Measurements from ENCODE around the gene MTOR. TPM values are rescaled to one million over a fixed set of nuclear protein-coding genes. Genes with fewer than 3 reads are reported as not detected.

The MTOR gene
- polyA plus RNA-seq, 1 of the 3 experiments (the other 2 are of a cell fraction): 20.9 TPM

DNA sequence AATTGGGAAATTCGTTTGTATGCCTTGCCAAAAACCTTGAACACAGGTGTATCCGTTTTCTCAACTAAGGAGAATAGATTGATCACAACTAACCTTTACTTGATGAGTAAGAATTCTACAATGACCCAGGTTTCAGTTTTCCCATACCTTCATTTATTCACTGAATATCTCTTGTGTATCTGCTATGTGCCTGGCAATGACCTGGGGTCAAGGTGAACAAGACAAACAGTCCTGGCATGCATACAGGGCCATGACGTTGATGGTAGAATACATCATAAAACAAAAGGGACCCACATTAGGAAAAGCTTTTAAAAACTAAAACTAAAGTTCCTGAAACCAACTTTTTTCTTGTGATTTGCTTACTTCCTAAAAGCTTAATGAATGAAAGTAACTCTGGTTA, 130.5 kb downstream of the MTOR start:
- ChIA-PET CTCF (interaction anchor here (0.7 to 3.5 kb wide), 12 partner anchors 12 to 95 kb away, joined by 3 to 19 read pairs (median 6); partner anchors contain the start of gene EXOSC10), POLR2A (no interaction called here)
- Histone ChIP-seq H2AFZ (ENCODE audit: low read depth) (no peak overlapping the region), H3K9ac (no peak overlapping the region), H3K9me2 (no peaks in the 10 kb centered on the region), H3K79me2 (ENCODE audit: insufficient read depth) (no peaks in the 10 kb centered on the region), H3K27me3 (ENCODE audit: insufficient read depth) (no peaks in the 10 kb centered on the region), H3K4me1 (ENCODE audit: control insufficient read depth in 1 of 2, insufficient read depth in 2 of 2, low read depth in 1 of 2, low read length in 1 of 2) (peaks cover 11 to 32% of the 10 kb centered on the region in 2 experiments), H3K4me2 (no peak overlapping the region), H3K36me3 (replicated peaks in 1 of 2; ENCODE audit: control insufficient read depth in 1 of 2, insufficient read depth in 2 of 2, low read length in 1 of 2) (peaks cover 57 to 68% of the 10 kb centered on the region in 2 experiments), H3K4me3 (ENCODE audit: low read depth in 2 of 2, low read length in 1 of 2) (no peak overlapping the region), H3F3A (replicated peaks; ENCODE audit: insufficient read depth) (peaks cover 11% of the 10 kb centered on the region), H3K27ac (ENCODE audit: low read depth in 2 of 2, low read length in 1 of 2) (peak overlapping the region in 1 of 2 experiments; percentile 88; a peak in 2 of 4 replicates), H3K9me3 (no peaks in the 10 kb centered on the region), H4K20me1 (ENCODE audit: insufficient read depth) (peaks cover 5% of the 10 kb centered on the region; the same call in 1 of the 2 replicates)
- 86% methylated on average over 3 of the region's 3 CpGs for WGBS (ENCODE audit: low lambda C conversion rate)
- no peak for DNase-seq
- TF ChIP-seq TEAD4 (IDR thresholded peaks at IDR 0.05; ENCODE audit: borderline replicate concordance, insufficient read depth): no peak
- TF ChIP-seq MXI1 (IDR thresholded peaks at IDR 0.05; ENCODE audit: low read depth, low read length): no peak
- TF ChIP-seq POLR2AphosphoS5 (IDR thresholded peaks at IDR 0.05; ENCODE audit: low read depth, low read length): no peak

DNA sequence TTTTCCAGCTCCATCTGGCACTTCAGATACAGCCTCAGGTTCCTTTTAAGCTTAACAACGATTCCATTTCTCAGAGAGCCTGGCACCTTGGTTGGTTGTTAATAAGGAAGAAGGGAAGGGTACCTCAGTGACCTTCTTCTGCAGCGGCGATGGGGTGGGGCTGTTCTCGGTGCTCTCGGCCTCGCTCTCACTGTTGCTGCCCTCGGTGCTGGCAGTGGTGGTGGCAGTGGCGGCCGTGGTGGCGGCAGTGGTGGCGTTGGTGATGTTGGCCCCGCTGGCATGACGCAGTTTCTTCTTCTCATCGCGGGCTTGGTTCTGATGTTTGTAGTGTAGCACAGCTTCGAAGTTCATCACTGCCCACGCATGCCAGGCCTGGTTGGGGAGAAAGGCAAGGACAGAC, 131.9 kb downstream of the MTOR start:
- ChIA-PET CTCF (interaction anchor here (1.1 kb wide), 1 partner anchor 23 kb away, joined by 3 read pairs; no protein-coding TSS in a partner anchor), POLR2A (no interaction called here)
- Histone ChIP-seq H2AFZ (ENCODE audit: low read depth) (no peak overlapping the region), H3K27ac (ENCODE audit: low read depth in 2 of 2, low read length in 1 of 2) (no peak overlapping the region), H3K36me3 (replicated peaks in 1 of 2; ENCODE audit: control insufficient read depth in 1 of 2, insufficient read depth in 2 of 2, low read length in 1 of 2) (peaks cover 45 to 76% of the 10 kb centered on the region in 2 experiments), H3K9me3 (no peaks in the 10 kb centered on the region), H4K20me1 (ENCODE audit: insufficient read depth) (peaks cover 5% of the 10 kb centered on the region; the same call in 1 of the 2 replicates), H3K27me3 (ENCODE audit: insufficient read depth) (no peaks in the 10 kb centered on the region), H3K4me1 (ENCODE audit: control insufficient read depth in 1 of 2, insufficient read depth in 2 of 2, low read depth in 1 of 2, low read length in 1 of 2) (peaks cover 11 to 32% of the 10 kb centered on the region in 2 experiments), H3F3A (replicated peaks; ENCODE audit: insufficient read depth) (peaks cover 11% of the 10 kb centered on the region), H3K79me2 (ENCODE audit: insufficient read depth) (no peaks in the 10 kb centered on the region), H3K9me2 (no peaks in the 10 kb centered on the region), H3K9ac (no peak overlapping the region), H3K4me2 (no peak overlapping the region), H3K4me3 (ENCODE audit: low read depth in 2 of 2, low read length in 1 of 2) (no peak overlapping the region)
- no peak for DNase-seq
- 91% methylated on average over 17 of the region's 17 CpGs for WGBS (ENCODE audit: low lambda C conversion rate)
- TF ChIP-seq, protein P1, sequence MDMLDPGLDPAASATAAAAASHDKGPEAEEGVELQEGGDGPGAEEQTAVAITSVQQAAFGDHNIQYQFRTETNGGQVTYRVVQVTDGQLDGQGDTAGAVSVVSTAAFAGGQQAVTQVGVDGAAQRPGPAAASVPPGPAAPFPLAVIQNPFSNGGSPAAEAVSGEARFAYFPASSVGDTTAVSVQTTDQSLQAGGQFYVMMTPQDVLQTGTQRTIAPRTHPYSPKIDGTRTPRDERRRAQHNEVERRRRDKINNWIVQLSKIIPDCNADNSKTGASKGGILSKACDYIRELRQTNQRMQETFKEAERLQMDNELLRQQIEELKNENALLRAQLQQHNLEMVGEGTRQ (IDR thresholded peaks at IDR 0.05; ENCODE audit: borderline replicate concordance, low read depth, low read length): no peak
- no peak for TF ChIP-seq ZBTB33 (IDR thresholded peaks at IDR 0.05; ENCODE audit: borderline replicate concordance, low read depth)
- TF ChIP-seq MXI1 (IDR thresholded peaks at IDR 0.05; ENCODE audit: low read depth, low read length): no peak
- no peak for TF ChIP-seq RCOR1 (IDR thresholded peaks at IDR 0.05; ENCODE audit: low read length)
- no peak for TF ChIP-seq NRF1 (IDR thresholded peaks at IDR 0.05; ENCODE audit: low read depth, low read length)
- no peak for TF ChIP-seq RAD21 (IDR thresholded peaks at IDR 0.05; ENCODE audit: low read length)
- TF ChIP-seq GATA2 (CRISPR knock-in tag; IDR thresholded peaks at IDR 0.05): no peak
- TF ChIP-seq, protein P2, sequence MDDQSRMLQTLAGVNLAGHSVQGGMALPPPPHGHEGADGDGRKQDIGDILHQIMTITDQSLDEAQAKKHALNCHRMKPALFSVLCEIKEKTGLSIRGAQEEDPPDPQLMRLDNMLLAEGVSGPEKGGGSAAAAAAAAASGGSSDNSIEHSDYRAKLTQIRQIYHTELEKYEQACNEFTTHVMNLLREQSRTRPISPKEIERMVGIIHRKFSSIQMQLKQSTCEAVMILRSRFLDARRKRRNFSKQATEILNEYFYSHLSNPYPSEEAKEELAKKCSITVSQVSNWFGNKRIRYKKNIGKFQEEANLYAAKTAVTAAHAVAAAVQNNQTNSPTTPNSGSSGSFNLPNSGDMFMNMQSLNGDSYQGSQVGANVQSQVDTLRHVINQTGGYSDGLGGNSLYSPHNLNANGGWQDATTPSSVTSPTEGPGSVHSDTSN (IDR thresholded peaks at IDR 0.05): no peak
